SU-DHL-6 (cell line): Measurements from ENCODE around the gene BPIFB2.

Experiments
- EZH2phosphoT487 ChIP-seq: fragments of 200-600 bp; sonication (generic), shearing (Covaris generic); conservative IDR thresholded peaks from 2 replicates; pipeline ENCODE4 v1.6.1; 2018; ENCODE audit warnings: mild to moderate bottlenecking, antibody characterized with exemption, low read length, moderate library complexity, mixed read lengths
- TF ChIP-seq, protein P1 (sequence below): fragments of 200-600 bp; sonication (generic); IDR thresholded peaks from one replicate; pipeline ENCODE4 v1.5.1; 2017; ENCODE audit warnings: antibody characterized with exemption, mild to moderate bottlenecking, low read length, moderate library complexity; ENCODE audit not compliant: insufficient read depth, poor library complexity, severe bottlenecking

DNA sequence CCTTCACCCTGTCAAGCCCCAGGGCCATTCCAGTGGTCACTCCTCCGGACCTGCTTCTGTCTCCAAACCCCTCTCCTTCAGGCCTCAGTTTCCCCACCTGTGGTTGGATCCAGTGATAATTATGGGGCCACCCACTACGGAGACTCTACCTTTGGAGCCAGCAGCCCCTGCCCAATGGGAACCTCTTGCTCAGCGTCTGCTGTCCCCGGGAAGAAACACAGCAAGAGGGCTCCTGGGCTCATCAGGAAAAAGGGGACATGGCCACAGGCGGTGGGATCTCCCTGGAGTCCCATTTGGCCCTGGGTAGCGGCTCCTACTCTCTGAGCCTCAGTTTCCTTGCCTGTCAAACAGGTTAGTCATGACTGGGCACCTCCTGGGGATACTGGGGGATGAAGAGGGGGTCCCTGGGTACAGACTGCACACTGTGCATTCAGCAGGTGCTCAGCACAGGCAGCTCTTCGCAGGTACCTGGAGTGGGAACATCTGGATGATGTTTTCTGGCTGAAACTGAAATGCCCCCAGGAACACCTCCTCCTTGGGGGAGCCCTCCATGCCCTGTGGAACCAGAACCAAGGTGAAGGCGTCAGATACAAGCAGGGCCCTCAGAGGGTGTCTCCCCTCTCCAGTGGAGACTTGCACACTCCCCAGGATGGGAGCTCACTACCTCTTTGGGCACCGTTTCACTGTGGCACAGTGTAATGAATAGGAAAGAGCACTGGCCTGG is 22.7 kb upstream of the BPIFB2 start:
- TF ChIP-seq, protein P1, sequence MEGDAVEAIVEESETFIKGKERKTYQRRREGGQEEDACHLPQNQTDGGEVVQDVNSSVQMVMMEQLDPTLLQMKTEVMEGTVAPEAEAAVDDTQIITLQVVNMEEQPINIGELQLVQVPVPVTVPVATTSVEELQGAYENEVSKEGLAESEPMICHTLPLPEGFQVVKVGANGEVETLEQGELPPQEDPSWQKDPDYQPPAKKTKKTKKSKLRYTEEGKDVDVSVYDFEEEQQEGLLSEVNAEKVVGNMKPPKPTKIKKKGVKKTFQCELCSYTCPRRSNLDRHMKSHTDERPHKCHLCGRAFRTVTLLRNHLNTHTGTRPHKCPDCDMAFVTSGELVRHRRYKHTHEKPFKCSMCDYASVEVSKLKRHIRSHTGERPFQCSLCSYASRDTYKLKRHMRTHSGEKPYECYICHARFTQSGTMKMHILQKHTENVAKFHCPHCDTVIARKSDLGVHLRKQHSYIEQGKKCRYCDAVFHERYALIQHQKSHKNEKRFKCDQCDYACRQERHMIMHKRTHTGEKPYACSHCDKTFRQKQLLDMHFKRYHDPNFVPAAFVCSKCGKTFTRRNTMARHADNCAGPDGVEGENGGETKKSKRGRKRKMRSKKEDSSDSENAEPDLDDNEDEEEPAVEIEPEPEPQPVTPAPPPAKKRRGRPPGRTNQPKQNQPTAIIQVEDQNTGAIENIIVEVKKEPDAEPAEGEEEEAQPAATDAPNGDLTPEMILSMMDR: no peak
- TF ChIP-seq EZH2phosphoT487: no peak
